Ovary (tissue), 9 donors: ENCODE data around the gene SSBP2. TPM values are rescaled to one million over a fixed set of nuclear protein-coding genes. Genes with fewer than 3 reads are reported as not detected.

ENCODE experiments used
- DNase-seq, 5 donors: peaks; one replicate each; pipeline ENCODE4 v3.0.0-alpha.2; 2019 to 2020
- H3K27ac ChIP-seq, 2 donors: fragments of 200-600 bp; one replicate each; pipeline versions ENCODE4 v1.5.1 to v1.8.0; 2019 to 2022
- H3K27me3 ChIP-seq: fragments of 200-600 bp; one replicate; pipeline ENCODE4 v1.8.0; 2022
- H3K36me3 ChIP-seq: fragments of 200-600 bp; sonication (generic); one replicate; pipeline ENCODE4 v1.5.1; 2019
- H3K4me1 ChIP-seq: one replicate; pipeline ENCODE4 v1.8.1; 2013; ENCODE audit warnings: mild to moderate bottlenecking, moderate library complexity; ENCODE audit not compliant: insufficient read depth
- H3K4me3 ChIP-seq: fragments of 200-600 bp; sonication (generic); one replicate; pipeline ENCODE4 v1.5.1; 2017
- H3K9me3 ChIP-seq, 2 donors: fragments of 200-600 bp in 1 of 2; sonication (generic) in 1 of 2; one replicate each; pipeline versions ENCODE4 v1.5.1 to v1.8.1; 2013 to 2019; ENCODE audit warnings: mild to moderate bottlenecking in 1 of 2, moderate library complexity in 1 of 2
- CTCF ChIP-seq, 3 donors: fragments of 450-650 bp in 2 of 3; fragments of 200-600 bp in 1 of 3; IDR thresholded peaks; one replicate each; pipeline versions ENCODE4 v1.5.1 to v1.8.0; 2016 to 2022; ENCODE audit warnings: antibody characterized with exemption in 3 of 3, mild to moderate bottlenecking in 1 of 3
- EP300 ChIP-seq: sonication (generic); formaldehyde crosslinking; IDR thresholded peaks from one replicate; pipeline ENCODE4 v1.6.1; 2017; ENCODE audit warnings: antibody characterized with exemption
- POLR2A ChIP-seq: fragments of 450-650 bp; IDR thresholded peaks from one replicate; pipeline ENCODE4 v1.6.1; 2017; ENCODE audit warnings: antibody characterized with exemption, mild to moderate bottlenecking, moderate library complexity
- WGBS, 3 donors: extraction: QIAGEN DNeasy Blood & Tissue Kit in 1 of 3; methylation state at CpG; one replicate each; pipeline versions ENCODE4 v1.1.5 to v1.1.7; 2013 to 2017; 5-methylcytosine and 5-hydroxymethylcytosine counted together
- intact Hi-C, 4 donors: fragments of 100-400 bp; cut with DNase I; formaldehyde crosslinking; loops; one replicate each; pipeline versions ENCODE4 v1.11.0 to v1.15.1; 2022 to 2023
- polyA plus RNA-seq, 2 donors: library from polyadenylated mRNA; stranded (reverse); fragments of 200-250 nt in 1 of 2; fragments of 350-450 nt in 1 of 2; fragmentation: Illumina TruSeq in 1 of 2; extraction: RNeasy Lipid Tissue Mini Kit (QIAGEN cat#74804) in 1 of 2; gene quantifications; one replicate each; pipeline ENCODE4 v1.2.3, GENCODE V29; 2013 to 2014
- total RNA-seq, 7 donors: library from RNA; depleted of rRNA in 2 of 7; stranded (reverse); fragments of >200 nt in 2 of 7; fragmentation: NEBNext Ultra II Directional in 3 of 7; extraction: Animal tissue kit (Norgen Biotek cat#: 25700) in 3 of 7; gene quantifications; one replicate each; pipeline versions ENCODE4 v1.1.0 to v1.2.4, GENCODE V29; 2016 to 2023
- donor health status: DM: no; HTN: no; CAD: no; lungs with moderate emphysema.
- donor health status: DM: no; HTN: no; CAD: no.
- donor health status: Bipolar disorder and iron deficiency.
- donor health status: DM: yes; HTN: yes; CAD: no.
- donor health status: DM: no; HTN: no; CAD: no.
- donor health status: DM: yes; HTN: yes; CAD: no.

The SSBP2 gene
- total and polyA plus RNA-seq, 9 donors: 40.5 to 126 (median 78.2) TPM

DNA sequence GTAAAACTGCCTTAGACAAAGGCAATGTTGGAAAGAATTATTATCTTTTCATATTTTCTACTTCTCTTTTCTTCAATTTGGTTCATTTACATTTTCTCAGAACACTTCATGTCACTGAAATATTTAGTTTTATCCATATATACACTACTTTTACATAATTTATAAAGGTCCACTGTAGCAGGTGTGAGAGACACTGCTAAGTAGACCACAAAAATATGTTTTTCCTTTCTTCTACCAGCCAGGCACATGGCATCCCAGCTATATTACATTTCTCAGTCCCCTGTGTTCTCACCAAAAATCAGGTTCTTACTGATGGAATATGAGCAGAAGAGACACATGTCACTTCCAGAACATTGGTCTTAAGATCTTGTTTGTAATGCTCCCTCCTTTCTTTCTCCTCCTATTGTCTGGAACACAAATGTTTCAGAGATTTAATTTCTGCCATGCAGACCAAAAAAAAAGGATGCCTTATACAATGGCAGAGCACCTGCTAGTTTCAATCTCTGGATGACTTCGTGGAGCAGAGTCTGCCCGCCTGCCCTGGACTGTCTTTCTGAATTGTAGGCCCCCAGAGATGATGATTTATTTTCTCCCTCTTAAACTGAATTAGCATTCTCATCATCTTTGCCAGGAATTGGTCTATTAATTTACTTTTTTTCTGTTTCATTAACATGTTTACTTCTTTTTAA is 231.5 kb downstream of the SSBP2 start:
- 94 to 98% (median 96%) methylated on average over 2 of the region's 2 CpGs for WGBS, 3 donors
- no peak for DNase-seq
- Histone ChIP-seq H3K4me3 (no peak overlapping the region), H3K4me1 (no peaks in the 10 kb centered on the region), H3K9me3 (no peaks in the 10 kb centered on the region), H3K36me3 (no peaks in the 10 kb centered on the region), H3K27ac (no peak overlapping the region), H3K27me3 (no peaks in the 10 kb centered on the region)
- intact Hi-C loops: no loop called here
- TF ChIP-seq CTCF (IDR thresholded peaks at IDR 0.05): no peak
- no peak for TF ChIP-seq EP300
- no peak for TF ChIP-seq POLR2A

GRCh38 chr5:81517462-81517861 is 233.4 kb downstream of the SSBP2 start:
- intact Hi-C loops: no loop called here
- no peaks in the 10 kb centered on the region for H3K36me3 ChIP-seq
- no peaks in the 10 kb centered on the region for H3K9me3 ChIP-seq
- no peak overlapping the region for H3K27ac ChIP-seq
- DNase-seq: no peak
- no peaks in the 10 kb centered on the region for H3K4me1 ChIP-seq
- no peak overlapping the region for H3K4me3 ChIP-seq
- TF ChIP-seq EP300: no peak
- TF ChIP-seq CTCF (IDR thresholded peaks at IDR 0.05): no peak
- TF ChIP-seq POLR2A: no peak
- H3K27me3 ChIP-seq: no peaks in the 10 kb centered on the region

DNA sequence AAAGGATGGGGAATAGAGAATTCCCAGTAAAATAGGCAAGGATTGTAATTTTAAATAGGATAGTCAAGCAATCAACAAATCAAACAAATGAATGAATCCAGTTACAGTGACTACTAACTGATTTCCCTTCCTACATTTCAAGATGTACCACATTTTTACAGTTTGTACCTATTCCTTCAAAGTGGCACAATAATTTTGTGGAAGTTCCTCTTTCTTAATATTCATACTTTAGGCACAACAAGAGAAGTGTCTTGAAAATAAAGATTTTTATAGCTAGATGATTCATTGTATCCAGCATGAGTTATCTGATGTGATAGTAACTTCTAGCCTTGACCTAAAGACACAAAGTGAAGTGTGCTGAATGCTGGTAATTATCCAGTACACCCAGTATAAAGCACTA is 234.8 kb downstream of the SSBP2 start:
- no peaks in the 10 kb centered on the region for H3K4me1 ChIP-seq
- no peak overlapping the region for H3K4me3 ChIP-seq
- no peak for DNase-seq
- H3K9me3 ChIP-seq: no peaks in the 10 kb centered on the region
- intact Hi-C loops: no loop called here
- TF ChIP-seq EP300: no peak
- no peak for TF ChIP-seq POLR2A
- TF ChIP-seq CTCF (IDR thresholded peaks at IDR 0.05): no peak
- H3K27me3 ChIP-seq: no peaks in the 10 kb centered on the region
- no peaks in the 10 kb centered on the region for H3K36me3 ChIP-seq
- H3K27ac ChIP-seq: no peak overlapping the region

DNA sequence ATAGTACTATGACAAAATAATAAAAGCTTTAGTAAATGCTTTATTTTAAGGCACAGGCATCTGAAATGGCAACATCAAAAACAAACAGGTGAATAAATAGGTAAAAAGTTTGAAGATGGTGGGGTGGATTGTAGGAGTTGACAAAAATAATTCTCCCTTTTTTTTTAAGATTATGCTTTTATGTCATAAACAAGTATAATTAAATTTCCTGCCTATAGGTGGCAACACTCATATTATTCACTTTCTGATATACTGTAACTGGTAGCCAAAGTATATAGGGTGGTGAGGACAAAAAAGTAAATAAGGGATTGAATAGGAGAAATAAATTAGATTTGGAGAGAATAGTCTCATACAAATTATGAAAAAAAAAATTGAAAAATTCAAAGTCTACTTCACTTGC is 236.9 kb downstream of the SSBP2 start:
- Histone ChIP-seq H3K4me3 (no peak overlapping the region), H3K9me3 (no peaks in the 10 kb centered on the region), H3K27me3 (no peaks in the 10 kb centered on the region), H3K4me1 (no peaks in the 10 kb centered on the region), H3K36me3 (no peaks in the 10 kb centered on the region), H3K27ac (no peak overlapping the region)
- TF ChIP-seq EP300: no peak
- no peak for TF ChIP-seq POLR2A
- TF ChIP-seq CTCF (IDR thresholded peaks at IDR 0.05): no peak
- no peak for DNase-seq
- intact Hi-C loops: no loop called here
